GM10847 (cell line): ENCODE data around the gene UBE2QL1.

Experiments used
- POLR2A ChIP-seq: IDR thresholded peaks from 2 replicates; pipeline ENCODE4 v1.6.1; 2011; ENCODE audit not compliant: insufficient read length; ENCODE audit errors: extremely low read depth

Gene UBE2QL1

DNA sequence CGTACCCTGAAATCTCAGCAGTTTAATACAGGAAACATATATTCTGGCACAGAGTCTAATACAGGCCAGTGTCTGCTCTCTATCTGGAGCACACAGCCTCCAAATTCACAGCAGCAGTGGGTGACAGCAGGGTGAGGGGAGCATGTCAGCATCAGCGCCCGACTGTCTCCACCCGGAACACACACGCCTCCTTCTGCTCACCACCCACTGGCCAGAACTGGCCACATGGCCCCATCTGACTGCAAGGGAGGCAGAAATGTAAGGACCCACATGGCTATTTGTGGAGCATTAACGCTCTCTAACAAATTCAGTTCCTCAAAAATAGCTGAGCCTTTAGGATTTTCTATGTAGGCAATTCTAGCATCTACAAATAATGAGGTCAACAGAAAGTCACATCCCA, 24.6 kb downstream of the UBE2QL1 start:
- TF ChIP-seq POLR2A, result no peak

DNA sequence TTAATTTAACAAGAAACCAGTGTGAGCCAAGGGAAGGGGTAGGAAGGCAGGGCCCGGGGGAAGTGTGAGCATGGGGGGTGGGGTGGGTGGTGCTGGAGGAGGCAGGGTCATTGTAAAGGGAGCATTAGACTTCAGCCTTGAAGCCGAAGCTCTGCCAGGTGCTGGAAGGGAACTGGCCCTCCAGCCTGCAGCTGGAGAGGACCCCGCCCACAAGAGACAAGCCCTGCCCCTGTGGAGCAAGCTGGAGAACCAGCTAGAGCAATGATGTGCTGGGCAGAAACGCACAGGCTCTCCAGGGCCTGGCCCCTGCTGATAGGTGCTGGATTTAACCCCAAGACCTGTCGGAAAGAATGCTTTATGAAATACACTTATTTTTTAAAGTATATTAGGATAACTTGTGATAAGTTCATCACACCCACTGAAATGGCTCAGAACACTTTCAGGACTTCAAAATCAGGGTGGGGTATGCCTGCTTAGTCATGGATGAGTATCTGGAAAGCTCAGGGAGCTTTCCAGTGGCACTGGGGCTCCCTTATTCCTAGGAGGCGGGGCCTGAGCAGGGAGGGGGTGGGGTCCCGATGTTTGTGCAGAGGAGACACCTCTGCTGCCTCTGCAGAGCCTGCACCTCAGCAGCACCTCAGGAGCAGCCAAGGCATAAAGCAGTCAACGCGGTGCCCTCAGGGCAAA, 27.1 kb downstream of the UBE2QL1 start:
- TF ChIP-seq POLR2A, result no peak

DNA sequence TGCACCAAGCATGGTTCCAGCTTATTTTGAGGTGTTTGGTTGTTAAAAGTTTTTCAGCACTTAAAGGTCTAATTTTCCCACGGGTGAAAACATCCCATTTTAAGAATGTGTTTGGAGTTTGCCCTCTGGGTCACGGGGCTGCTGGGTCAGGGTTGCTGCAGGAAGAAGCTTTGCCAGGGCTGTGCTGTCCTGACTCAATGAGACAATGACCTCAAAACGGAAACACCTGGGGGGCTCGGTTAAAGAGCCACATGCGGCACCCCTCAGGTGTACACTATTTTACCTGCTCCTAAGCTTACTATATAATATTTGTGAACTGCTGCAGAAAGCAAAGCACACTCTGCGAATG, 27.6 kb downstream of the UBE2QL1 start:
- no peak for TF ChIP-seq POLR2A

DNA sequence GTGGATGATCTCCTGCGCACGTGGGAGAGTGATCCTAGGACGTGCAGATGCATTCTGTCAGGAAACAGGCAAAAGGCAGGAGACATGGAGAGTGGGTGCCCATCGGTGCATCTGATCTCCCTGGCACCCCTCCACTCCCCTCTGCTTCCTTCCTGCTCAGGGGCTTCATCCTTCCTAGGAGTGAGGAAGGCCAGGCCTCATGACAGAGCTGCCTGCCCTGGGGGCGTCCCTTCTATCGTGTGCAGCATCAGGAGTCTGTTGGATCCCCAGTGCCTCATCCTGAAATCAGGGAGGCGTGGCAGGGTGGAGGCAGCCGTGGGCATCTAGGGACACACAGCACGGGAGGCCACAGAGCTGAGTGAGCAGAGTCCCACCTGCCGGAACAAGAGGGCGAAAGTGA, 30.1 kb downstream of the UBE2QL1 start:
- TF ChIP-seq POLR2A, result no peak

DNA sequence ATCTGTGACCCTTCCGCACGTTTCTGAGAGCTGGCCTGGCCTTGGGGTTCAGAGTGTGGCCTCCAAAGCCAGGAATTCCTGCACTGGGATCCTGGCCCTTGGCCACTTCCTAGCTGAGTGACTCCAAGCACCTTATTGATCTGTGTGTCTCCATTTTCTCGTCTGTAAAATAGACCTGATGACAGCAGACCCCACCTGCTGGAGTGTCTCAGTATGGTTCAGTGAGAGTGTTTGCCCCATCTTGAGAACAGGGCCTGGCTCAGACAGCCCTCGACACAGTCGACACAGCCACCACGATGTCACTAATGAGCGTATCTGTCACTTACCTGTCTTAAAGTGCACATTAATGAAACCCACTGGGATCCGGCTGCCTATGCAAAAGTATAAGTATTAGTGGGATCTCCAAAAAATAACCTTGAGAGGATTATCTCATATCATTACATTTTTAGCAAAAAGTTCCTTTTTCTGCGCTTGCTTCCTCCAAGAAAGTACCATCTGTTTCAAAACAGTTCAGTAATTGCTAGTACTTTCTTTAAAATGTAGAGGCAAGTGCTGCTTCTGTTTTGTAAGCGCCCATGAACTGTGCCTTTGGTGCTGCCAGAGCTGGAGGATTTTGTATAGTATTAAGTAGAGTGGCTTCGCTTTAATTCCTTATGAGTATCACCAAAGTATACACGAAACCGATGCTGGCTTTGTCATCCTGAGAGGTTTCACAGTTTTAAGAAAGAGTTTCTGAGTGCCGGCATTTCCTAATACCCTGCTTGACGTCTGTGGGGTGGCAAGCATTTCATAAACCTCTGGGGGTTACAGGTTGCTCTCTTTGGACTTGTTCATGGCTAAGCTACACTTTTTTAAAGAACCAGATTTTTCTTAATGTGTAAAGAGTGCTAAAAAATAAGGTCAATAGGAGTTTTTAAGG, 31.7 kb downstream of the UBE2QL1 start:
- TF ChIP-seq POLR2A, result no peak

DNA sequence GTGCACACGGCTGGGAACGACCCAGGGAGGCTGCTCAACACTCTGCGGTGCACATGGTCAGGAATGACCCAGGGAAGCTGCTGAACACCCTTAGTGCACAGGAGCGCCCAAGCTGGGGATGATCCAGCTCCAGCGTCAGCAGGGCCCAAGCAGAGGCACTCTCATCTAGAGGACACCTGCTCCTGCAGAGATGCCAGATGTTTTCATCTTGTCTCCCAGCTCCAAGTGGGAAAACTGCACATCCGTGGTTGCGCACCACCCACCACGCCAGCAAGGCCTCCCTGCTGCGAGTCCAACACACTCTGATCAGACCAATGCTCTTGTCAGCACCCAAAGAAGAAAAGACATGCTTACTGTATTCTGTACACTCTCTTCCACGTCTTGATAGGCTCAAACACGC, 34.1 kb downstream of the UBE2QL1 start:
- TF ChIP-seq POLR2A, result no peak

DNA sequence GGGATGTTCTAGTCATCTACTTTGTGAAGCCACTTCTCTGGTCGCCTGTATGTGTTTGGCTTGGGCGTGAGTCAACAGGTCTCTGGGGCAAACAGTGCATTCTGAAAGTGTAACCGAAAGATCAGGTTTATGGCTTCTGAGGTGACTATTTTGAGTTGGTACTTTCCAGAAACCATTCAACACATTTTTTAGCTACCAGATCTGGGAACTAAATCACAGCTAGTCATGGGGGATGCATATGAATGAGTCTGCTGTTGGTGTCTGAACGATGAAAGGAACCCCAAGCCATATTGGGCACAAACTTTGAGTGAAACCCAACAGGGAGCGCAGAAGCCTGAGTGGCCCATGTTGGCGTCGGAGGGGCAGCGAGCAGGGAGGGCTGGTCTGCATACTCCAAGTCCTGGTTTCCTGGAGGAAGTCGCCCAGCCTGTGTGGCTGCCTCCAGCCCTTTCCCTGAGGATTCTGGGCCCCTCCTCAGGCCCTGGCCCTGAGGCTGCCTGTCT, 35.3 kb downstream of the UBE2QL1 start:
- TF ChIP-seq POLR2A, result no peak

DNA sequence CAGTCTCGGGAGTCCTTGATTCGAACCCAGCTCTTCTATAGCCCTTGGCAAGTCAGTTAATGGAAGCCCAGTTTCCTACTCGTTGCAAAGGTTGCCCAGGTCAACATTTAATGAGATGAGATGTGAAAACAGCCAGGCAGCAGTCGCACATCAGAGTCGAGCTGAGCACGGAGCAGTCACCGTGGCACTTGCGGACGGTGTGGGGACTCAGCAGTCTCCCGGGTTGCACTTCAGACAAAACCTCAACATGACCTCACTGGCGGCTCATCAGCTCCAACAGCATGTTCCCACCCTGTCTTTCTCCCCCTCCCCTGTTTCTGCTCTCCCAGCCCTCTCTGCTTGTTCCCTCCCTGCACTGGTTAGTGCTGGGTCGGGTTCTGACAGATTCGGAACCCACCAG, 35.8 kb downstream of the UBE2QL1 start:
- TF ChIP-seq POLR2A, result no peak

DNA sequence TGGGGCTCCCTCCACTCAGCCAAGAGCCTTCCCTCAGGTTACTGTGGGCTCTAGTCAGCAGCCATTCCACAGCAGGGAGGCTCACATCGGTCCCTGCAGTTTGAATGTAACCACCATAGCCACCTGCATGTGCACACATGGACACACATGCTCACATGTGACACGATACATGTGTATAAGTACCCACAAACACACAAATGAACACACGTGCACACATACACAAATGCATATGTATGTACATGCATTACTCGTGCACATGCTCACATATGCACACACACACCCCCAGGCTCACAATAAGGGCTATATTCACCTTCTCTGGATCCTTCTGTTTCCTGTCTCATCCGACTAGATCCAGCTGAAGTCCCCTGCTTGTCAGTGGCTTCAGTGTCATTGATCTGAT, 36.2 kb downstream of the UBE2QL1 start:
- no peak for TF ChIP-seq POLR2A

DNA sequence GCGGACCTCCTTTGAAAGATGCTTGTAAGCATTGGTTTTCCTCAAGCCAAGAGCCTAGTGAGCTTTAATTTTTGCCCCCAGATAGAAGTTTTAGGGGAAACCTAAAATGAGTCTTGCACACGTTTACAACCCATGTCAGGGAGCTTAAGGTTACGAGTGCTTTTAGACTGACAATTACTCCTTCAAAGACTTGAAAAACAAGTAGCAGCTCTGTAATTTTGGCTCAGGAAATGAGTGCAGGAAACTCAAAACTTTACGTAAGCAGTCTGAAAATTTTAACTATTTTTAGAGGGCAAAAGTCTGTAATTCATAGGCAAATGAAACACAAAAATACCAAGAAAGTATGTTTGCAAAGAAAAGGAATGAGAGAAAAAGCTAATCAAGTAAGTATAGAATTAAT, 36.8 kb downstream of the UBE2QL1 start:
- no peak for TF ChIP-seq POLR2A

DNA sequence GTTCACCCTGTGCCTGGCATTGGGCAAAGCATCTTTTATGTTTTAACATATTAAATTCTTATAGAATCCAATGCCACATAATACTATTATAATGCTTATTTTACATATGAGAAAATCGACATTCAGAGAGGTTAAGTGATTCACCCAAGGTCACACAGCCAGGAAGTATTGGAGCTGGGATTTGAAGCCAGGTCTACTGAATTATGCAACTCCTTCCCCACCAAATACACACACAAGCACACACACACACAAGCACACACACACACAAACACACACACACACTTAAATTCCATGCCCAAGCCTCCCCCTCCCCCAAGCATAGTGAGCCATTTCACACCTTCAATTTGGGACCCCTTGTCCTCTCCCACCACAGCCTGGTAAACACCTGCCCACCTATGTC, 37.4 kb downstream of the UBE2QL1 start:
- no peak for TF ChIP-seq POLR2A

DNA sequence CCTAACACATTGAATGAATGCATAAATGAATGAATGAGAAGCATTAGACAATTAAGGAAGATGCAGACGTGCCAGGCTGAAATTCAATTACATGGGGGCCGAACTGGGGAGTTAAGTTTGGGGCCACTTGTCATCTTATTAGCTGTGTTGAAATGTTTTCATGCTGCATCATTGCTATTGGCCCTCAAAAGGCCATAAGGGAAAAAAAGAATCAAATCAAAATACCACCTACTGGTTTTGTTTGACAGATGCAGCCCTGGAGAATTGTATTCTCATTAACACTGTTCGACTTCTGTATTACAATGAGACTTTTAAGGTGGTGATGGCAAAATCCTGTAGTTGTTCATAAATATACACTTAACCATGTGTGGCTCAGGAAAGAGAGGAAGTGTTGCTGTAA, 38.4 kb downstream of the UBE2QL1 start:
- TF ChIP-seq POLR2A, result no peak

DNA sequence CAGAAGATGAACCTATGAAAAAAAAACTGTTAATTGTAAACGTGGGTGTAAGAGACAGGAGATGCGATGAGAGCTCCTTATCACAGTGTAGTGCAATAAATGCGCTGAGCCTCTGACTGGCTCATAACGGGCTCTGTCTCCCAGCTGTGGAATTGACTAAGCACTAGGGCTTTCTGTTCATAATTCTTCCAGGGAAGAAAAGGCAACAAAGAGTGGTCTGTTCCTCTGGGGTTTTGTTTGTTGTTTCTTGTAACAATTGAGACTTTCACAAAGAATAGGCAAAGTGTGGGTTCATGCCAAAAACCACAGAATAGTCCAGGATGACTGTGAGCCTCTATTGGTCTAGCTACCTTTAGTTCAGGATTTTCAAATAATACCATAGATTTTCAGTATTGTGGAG, 39.4 kb downstream of the UBE2QL1 start:
- TF ChIP-seq POLR2A, result no peak

DNA sequence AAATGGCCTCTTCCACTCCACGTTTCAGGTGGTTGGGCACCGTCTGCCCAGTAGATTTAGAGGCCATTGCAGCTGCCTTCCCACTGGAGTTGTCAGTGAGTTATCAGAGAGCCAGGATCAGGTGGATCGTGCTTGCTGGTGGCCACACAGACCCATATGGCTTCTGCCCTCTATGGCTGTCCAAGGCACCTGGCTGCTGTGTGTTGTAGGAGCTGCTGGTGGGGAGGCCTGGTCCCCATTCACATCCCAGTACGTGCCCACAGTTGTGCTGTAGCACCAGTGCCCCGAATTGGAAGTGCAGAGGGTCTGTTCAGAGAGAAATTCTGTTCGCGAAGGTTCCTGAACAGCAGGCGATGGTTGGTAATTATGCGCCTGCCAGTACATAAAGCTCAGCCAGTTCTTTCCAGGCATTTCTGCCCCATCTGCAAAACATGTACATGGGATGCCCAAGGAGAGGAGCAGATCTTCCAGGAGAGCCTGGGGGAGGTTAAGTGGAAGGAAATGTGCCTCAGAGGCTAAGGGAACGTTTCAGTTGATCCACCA, 41.1 kb downstream of the UBE2QL1 start:
- TF ChIP-seq POLR2A, result no peak

DNA sequence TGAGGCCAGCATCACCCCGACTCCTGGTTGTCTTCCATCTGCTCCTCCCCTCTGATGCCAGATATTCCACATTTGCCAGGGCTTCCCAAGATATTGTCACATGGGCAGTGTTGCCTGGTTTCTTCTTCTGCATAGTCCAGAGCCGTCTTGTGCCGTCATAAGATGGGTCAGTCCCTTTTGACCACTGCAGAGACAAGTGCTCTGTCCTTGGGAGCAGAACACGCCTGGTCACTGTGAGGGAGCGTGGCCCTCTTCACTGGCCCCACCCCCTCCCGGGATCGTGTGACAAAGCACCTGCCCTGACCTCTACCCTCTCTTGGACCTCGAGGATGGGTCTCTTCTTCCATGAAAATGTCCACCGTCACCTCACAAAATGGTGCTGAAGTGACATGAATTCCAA, 41.6 kb downstream of the UBE2QL1 start:
- no peak for TF ChIP-seq POLR2A

DNA sequence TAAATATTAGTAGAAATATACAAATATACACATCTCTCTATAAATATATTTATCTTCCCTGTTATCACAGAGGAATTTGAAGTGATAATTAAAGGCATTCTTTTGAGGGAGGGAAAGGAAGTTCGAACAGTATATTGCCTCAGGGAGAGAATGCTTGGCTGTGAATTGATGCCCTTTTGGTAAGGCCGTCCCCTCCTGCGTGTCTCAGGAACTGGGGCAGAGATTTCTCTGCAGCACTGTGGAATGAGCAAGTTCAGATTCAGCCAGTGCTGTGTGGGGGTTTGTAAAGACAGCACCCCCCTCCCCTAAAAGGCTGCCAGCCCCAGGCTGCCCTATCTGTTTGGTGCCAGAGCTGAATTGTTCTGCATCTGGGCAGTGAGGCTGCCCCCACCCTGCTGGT, 42.0 kb downstream of the UBE2QL1 start:
- TF ChIP-seq POLR2A, result no peak

DNA sequence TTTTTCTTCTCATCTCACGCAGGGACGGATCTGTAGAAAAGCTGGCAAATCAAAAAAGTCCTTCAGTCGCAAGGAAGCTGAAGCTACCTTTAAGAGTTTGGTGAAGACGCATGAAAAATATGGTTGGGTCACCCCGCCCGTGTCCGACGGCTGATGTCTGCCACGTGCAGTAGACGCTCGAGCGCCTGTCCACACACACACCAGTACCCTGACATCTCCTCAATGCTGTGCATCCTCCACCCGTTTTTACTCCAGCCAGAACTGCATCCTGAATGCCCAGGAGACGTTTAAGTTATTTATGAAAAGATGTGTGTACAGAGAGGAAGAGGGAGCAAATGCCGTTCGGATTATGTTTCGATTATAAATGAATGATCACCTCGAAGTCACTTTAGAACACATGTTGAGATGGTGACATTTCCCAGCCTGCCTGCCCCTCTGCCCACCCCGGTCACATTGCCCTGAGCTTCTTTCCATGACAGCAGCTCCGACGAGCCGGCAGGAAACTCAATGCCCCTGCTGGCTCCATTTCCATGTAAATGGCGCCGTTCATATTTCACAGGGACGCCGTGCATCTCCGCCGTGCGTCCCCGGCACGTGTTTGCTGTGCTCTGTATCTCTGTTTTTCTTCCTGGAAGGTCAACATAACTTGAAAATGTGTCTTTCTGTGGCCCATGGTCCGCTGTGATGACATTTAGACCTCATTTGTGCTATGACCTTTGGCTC, 42.7 kb downstream of the UBE2QL1 start:
- no peak for TF ChIP-seq POLR2A
